MV-4-11 (cell line): ENCODE results near the gene TYW1B.
"Not testable (repeated sequence)": the region's sequence is repeated elsewhere in the genome, so short reads cannot be mapped to it uniquely, and the experiment has no call there.

Source experiments
- DNase-seq: peaks from one replicate; lab custom pipeline; 2025; lab: John Stamatoyannopoulos, UW

TYW1B gene

DNA sequence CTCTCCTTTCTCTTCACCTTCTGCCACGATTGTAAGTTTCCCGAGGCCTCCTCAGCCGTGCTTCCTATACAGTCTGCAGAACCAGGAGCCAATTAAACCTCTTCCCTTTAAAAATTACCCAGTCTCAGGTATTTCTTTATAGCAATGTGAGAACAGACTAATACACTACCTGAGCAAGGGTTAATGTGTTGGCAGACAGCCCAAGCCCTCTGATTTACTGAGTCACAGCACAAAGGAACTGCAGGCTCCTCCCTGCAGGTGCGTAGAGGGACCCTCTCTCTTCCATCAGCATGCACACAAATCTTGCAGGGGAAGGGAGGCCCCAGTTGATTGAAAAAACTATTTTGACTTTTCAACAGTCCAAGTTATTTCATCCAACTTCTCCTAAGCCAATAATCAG lies 271.3 kb downstream of the TYW1B start:
- DNase-seq = not testable (repeated sequence)

DNA sequence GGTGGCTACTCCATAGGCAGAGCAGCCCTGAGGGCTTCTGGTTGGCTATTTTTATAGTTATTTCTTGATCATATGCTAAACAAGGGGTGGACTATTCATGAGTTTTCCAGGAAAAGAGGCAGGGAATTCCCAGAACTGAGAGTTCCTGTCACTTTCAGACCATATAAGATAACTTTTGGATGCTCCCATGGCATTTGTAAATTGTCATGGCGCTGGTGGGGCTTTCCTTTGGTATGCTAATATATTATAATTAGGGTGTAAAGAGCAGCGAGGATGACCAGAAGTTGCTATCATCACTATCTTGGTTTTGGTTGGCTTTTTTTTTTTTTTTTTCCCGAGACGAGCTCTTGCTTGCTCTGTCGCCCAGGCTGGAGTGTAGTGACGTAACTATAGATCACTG lies 272.8 kb downstream of the TYW1B start:
- DNase-seq = not testable (repeated sequence)

DNA sequence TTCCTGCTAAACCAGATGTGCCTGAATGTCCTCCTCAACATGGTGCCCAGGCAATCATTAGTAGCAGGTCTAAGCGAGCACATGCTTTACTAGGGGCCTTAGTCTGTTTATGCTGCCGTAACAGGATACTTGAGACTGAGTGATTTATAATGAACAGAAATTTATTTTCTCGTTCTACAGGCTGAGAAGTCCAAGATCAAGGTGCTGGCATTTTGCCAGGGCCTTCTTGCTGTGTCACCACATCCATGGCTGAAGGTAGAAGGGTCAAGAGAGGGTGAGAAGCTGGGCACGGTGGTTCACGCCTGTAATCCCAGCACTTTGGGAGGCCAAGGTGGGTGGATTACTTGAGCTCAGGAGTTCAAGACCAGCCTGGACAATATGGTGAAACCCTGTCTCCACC lies 273.6 kb downstream of the TYW1B start:
- DNase-seq = not testable (repeated sequence)

DNA sequence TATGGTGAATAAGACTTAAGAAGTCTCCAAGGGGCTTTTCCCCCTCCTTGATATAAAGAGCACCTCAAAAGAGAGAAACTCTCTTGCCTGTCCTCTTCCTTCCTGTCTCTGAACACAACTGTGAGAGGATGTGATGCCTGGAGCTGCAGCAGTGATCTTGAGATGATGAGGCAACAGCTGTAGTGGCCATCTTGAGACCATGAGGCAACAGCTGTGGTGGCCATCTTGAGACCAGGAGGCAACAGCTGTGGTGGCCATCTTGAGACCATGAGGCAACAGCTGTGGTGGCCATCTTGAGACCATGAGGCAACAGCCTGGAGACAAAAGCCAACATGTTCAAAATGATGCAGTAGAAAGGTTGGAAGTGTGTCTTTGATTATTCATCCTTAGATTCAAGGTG lies 277.5 kb downstream of the TYW1B start:
- peak; percentile 16 for DNase-seq

DNA sequence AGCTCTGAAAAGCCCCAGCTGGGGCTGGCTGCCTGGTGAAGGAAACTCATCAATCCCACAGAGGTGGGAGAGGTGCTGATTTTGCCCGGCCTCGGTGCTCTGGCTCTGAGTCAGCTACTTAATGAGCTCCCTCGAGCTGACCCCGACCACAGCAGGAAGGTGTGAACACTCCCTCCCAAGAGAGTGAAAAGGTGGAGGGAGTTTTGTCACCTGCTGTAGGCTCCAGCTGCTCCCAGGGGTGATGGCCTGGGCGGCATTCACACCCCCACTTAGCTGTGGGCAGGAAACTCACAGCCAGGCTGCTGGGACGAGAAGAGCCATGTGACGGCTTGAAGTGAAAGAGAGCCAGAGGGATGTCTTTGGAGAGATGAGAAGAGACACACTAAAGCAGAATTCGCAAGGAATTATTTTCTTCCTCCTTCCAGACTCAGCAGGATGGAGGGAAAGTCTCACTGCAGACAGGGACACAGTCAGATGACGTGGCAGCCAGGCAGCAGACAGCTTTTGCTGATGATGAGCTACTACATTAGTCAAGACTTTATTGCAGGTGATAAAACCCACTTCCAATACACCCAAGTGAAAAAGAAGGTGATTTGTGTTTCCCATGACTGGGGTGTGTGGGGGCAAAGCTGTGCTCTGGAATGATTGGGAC lies 281.3 kb downstream of the TYW1B start:
- DNase-seq = not testable (repeated sequence)

DNA sequence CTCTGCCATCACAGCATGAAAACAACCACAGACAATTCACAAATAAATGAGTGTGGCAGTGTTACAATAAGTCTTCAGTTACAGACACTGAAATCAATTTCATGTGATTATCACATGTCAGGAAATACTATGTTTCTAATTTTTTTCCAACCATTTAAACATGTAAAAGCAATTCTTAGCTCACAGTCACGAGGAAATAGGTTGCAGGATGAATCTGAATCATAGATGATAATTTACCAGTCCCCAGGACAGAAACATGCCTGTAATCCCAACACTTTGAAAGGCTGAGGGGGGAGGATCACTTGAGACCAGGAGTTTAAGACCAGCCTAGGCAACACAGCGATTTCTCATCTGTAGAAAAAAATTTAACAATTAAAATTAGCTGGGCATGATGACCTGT lies 283.5 kb downstream of the TYW1B start:
- DNase-seq = not testable (repeated sequence)

DNA sequence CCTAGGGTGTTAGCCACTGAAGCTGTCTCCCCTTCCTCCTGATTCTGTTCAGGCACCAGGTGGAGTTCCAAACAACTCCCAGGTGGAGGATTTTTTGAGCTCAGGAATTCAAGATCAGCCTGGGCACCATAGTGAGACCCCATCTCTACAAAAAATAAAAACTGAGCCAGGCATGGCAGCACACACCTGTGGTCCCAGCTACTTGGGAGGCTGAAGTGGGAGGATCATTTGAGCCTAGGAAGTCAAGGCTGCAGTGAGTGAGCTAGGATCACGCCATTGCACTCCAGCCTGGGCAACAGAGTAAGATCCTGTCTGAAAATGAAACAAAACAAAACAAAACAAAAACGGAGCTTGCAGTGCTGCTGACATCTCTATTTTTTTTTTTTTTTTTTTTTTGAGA lies 287.1 kb downstream of the TYW1B start:
- DNase-seq = no peak

DNA sequence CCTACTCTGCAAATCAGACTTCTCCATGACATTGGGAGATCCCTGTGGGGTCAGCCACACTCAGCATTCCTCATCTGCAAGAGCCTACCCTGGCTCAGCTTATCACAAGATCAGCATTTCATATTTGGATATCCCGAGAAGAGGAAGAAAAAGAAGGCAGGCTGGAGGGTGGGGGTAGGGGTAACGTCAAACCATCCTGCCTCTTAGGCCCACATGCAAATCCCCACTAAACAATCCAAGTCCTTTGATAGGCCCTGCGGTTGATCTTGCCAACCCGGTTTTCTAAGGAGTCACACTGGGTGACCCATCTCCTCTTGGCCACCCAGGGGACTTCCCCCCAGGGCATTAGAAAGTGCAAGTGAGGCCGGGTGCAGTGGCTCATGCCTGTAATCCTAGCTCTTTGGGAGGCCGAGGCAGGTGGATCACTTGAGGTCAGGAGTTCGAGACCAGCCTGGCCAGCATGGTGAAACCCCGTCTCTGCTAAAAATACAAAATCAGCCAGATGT lies 287.8 kb downstream of the TYW1B start:
- no peak for DNase-seq

DNA sequence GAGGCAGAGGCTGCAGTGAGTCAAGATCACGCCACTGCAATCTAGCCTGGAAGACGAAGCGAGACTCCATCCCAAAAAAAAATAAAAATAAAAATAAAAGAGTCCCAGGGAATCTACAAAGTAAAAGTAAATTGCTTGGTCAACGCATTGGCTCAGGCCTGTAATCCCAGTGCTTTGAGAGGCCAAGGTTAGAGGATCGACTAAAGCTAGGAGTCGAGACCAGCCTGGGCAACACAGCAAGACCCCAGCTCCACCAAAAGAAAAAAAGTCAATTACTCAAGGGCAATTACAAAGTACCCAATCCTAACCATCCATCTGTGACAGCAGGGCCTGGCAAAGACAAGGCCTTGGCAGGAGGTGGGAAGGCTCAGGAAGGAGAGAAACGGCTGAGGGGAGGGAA lies 288.3 kb downstream of the TYW1B start:
- DNase-seq = no peak

DNA sequence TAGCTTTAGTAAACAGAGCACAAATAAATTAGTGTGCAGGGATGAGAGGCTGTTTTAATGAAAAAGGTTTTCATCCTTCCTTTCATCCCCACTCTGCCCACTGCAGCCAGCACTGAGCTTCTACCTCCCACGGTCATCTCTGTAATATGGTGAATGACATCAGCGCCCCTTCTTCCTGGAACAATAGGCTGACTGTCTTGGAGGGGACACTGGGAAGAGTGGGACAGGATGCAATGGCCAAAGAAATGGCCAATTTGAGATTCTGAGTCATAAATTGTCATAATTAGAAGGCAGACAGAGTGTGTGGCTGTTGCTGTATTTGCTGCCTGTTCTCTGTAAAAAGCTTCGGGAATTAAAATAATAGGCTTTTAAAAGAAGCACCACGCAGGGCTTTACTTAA lies 289.1 kb downstream of the TYW1B start:
- no peak for DNase-seq

DNA sequence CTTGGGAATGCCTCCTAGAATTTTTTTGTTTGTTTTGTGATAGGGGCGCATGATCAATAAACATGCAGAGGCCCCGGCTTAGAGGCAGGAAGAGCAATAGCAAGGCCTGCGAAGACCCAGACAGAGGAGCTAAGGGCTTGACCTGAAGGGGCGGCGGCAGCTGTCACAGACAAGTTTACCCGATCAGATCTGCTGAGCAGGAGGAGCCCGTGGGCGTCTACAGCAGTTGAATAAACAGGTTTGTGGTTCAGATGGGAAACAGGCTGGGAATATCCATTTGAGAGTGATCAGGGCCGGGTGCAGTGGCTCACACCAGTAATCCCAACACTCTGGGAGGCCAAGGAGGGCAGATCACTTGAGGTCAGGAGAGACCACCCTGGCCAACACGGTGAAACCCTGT lies 289.9 kb downstream of the TYW1B start:
- no peak for DNase-seq

DNA sequence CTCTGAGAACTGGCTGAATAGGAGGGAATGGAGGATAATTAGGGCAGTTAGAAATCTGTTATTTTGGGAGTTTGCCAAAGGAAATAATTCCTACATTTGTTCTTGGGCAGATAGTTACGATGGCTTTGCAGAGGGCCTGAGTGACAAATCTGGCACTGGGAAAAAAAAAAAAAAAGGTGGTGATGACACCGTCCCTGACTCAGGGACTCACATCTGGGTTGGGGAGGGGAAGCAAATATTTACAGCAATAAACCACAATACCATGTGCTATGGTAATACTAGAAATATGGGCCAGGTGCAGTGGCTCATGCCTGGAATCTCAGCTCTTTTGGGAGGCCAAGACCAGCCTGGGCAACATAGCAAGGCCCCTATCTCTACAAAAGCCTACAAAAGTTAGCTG lies 292.0 kb downstream of the TYW1B start:
- not testable (repeated sequence) for DNase-seq

DNA sequence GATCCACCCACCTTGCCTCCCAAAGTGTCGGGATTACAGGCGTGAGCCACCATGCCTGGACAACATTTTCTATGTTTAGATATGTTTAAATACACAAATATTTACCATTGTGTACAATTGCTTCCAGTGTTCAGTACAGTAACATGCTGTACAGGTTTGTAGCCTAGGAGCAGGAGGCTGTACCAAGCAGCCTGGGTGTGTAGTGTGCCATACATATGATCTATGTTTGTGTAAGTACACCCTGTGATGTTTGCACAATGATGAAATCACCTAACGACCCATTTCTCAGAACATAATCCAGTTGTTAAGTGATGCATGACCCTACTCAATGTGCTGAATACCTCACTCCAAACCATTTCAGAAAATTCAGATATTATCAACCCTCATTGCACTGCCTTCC lies 297.0 kb downstream of the TYW1B start:
- DNase-seq = not testable (repeated sequence)
